Measurements from ENCODE around the gene PRCP. TPM values are rescaled to one million over a fixed set of nuclear protein-coding genes. Genes with fewer than 3 reads are reported as not detected.
"Not testable (repeated sequence)": the region's sequence is repeated elsewhere in the genome, so short reads cannot be mapped to it uniquely, and the experiment has no call there.

The PRCP gene
- total RNA-seq, 1 donor from 2014 or later, result 71.0 TPM

DNA sequence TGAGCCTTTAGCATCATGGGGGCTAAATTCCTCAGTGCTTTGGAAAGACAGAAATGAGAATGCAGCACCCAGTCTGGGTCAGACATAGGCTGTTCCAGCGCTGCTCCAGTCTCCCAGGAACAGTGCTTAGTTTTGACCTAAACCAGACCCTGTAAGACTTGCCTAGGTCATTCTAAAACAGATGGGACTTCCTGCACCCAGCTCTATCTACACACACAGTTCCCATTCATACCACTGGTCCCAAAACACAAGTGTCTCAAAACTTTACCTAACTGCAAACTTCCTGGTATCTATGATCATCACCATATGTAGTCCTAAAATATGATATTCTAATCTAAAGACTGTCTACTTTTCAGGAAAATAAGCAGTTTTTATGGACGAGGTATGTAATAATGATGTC is 37.9 kb downstream of the PRCP start:
- Histone ChIP-seq H3K36me3 (ENCODE audit: control insufficient read depth in 3 of 3, insufficient read depth in 3 of 3, low read length in 3 of 3) (no peaks in the 10 kb centered on the region), H3K9ac (ENCODE audit: low read depth in 1 of 3, low read length in 3 of 3) (no peak overlapping the region), H3K9me3 (ENCODE audit: control insufficient read depth in 3 of 3, low read length in 3 of 3) (no peaks in the 10 kb centered on the region), H3K4me1 (ENCODE audit: control insufficient read depth in 3 of 3, insufficient read depth in 3 of 3, low read length in 3 of 3) (peaks cover 0 to 5% (median 5%) of the 10 kb centered on the region in 3 donors), H3K27ac (ENCODE audit: low read depth, low read length) (no peak overlapping the region), H3K27me3 (ENCODE audit: control insufficient read depth in 3 of 3, insufficient read depth in 3 of 3, low read length in 3 of 3) (no peaks in the 10 kb centered on the region), H3K4me3 (ENCODE audit: low read length in 3 of 3) (no peak overlapping the region)

DNA sequence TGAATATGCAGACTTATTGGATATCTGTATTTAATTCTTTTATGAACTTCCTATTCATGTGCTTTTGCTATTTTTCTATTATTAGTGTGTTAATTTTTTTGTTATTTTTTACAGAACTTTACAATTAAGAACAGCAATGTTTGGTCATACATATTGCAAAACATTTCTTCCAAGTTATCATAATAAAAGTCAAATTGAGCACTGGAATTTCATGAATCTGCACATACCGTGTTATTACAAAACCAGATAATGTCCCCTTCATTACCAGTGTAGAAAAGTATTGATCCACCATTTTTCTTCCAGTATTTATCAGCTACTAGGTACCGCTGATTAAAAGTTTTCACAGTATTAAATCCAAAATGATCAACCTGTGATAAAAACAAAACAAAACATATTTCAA is 40.5 kb downstream of the PRCP start:
- Histone ChIP-seq H3K9ac (ENCODE audit: low read depth in 1 of 3, low read length in 3 of 3) (no peak overlapping the region), H3K27me3 (ENCODE audit: control insufficient read depth in 3 of 3, insufficient read depth in 3 of 3, low read length in 3 of 3) (no peaks in the 10 kb centered on the region), H3K4me1 (ENCODE audit: control insufficient read depth in 3 of 3, insufficient read depth in 3 of 3, low read length in 3 of 3) (peaks cover 0 to 5% (median 5%) of the 10 kb centered on the region in 3 donors), H3K9me3 (ENCODE audit: control insufficient read depth in 3 of 3, low read length in 3 of 3) (no peaks in the 10 kb centered on the region), H3K4me3 (ENCODE audit: low read length in 3 of 3) (no peak overlapping the region), H3K36me3 (ENCODE audit: control insufficient read depth in 3 of 3, insufficient read depth in 3 of 3, low read length in 3 of 3) (no peaks in the 10 kb centered on the region), H3K27ac (ENCODE audit: low read depth, low read length) (no peak overlapping the region)

DNA sequence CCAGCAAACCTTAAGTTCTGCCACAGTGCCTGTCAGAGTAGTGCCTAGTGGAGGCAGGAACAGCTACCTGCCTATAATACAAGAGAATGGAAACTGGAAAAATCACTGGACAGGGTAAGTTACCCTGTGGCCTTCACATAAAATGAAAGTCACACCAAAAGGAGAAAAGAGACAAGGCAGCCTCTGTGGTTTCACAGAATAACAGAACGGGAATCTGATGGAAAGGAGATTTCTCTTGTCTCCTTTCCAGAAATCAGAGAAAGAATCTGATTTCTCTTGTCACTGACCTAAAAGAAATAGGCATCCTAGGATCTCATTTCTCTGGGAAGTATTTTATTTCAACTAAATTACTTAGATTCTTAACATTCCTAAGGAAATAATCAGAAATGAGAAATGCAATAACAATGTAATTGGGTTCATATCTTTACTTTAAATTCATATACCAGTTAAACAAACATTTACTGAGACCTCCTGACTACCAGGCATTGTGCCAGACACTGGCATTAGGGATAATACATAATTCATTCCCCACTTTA is 41.6 kb downstream of the PRCP start:
- H3K9me3 ChIP-seq (ENCODE audit: control insufficient read depth in 3 of 3, low read length in 3 of 3), result no peaks in the 10 kb centered on the region
- no peak overlapping the region for H3K27ac ChIP-seq (ENCODE audit: low read depth, low read length)
- no peaks in the 10 kb centered on the region for H3K4me1 ChIP-seq (ENCODE audit: control insufficient read depth in 3 of 3, insufficient read depth in 3 of 3, low read length in 3 of 3)
- no peak overlapping the region for H3K9ac ChIP-seq (ENCODE audit: low read depth in 1 of 3, low read length in 3 of 3)
- H3K36me3 ChIP-seq (ENCODE audit: control insufficient read depth in 3 of 3, insufficient read depth in 3 of 3, low read length in 3 of 3), result no peaks in the 10 kb centered on the region
- no peaks in the 10 kb centered on the region for H3K27me3 ChIP-seq (ENCODE audit: control insufficient read depth in 3 of 3, insufficient read depth in 3 of 3, low read length in 3 of 3)
- H3K4me3 ChIP-seq (ENCODE audit: low read length in 3 of 3), result no peak overlapping the region

GRCh38 chr11:82858133-82858532 is 42.1 kb downstream of the PRCP start:
- H3K9me3 ChIP-seq (ENCODE audit: control insufficient read depth in 3 of 3, low read length in 3 of 3), result no peaks in the 10 kb centered on the region
- H3K27me3 ChIP-seq (ENCODE audit: control insufficient read depth in 3 of 3, insufficient read depth in 3 of 3, low read length in 3 of 3), result no peaks in the 10 kb centered on the region
- H3K27ac ChIP-seq (ENCODE audit: low read depth, low read length), result no peak overlapping the region
- H3K4me1 ChIP-seq (ENCODE audit: control insufficient read depth in 3 of 3, insufficient read depth in 3 of 3, low read length in 3 of 3), result no peaks in the 10 kb centered on the region
- H3K4me3 ChIP-seq (ENCODE audit: low read length in 3 of 3), result no peak overlapping the region
- H3K9ac ChIP-seq (ENCODE audit: low read depth in 1 of 3, low read length in 3 of 3), result no peak overlapping the region
- no peaks in the 10 kb centered on the region for H3K36me3 ChIP-seq (ENCODE audit: control insufficient read depth in 3 of 3, insufficient read depth in 3 of 3, low read length in 3 of 3)

- Histone ChIP-seq H3K9ac (ENCODE audit: low read depth in 1 of 3, low read length in 3 of 3) (no peak overlapping the region), H3K4me3 (ENCODE audit: low read length in 3 of 3) (no peak overlapping the region), H3K4me1 (ENCODE audit: control insufficient read depth in 3 of 3, insufficient read depth in 3 of 3, low read length in 3 of 3) (no peaks in the 10 kb centered on the region)
Observed at GRCh38 chr11:82857145-82857544, 43.1 kb downstream of the PRCP start.

DNA sequence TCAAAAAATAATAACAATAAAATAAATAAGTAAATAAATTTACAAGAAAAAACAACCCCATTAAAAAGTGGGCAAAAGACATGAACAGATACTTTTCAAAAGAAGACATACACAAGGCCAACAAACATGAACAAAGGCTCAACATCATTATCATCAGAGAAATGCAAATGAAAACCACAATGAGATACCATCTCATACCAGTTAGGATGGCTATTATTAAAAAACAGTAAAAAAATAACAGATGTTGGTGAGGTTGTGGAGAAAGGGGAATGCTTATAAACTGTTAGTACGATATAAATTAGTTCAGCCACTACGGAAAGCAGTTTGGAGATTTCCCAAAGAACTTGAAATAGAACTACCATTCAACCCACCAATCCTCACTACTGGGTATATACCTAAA is 44.6 kb downstream of the PRCP start:
- no peak overlapping the region for H3K27ac ChIP-seq (ENCODE audit: low read depth, low read length)
- no peak overlapping the region for H3K4me3 ChIP-seq (ENCODE audit: low read length in 3 of 3)
- H3K9me3 ChIP-seq (ENCODE audit: control insufficient read depth in 3 of 3, low read length in 3 of 3), result no peaks in the 10 kb centered on the region
- no peaks in the 10 kb centered on the region for H3K27me3 ChIP-seq (ENCODE audit: control insufficient read depth in 3 of 3, insufficient read depth in 3 of 3, low read length in 3 of 3)
- no peaks in the 10 kb centered on the region for H3K4me1 ChIP-seq (ENCODE audit: control insufficient read depth in 3 of 3, insufficient read depth in 3 of 3, low read length in 3 of 3)
- H3K9ac ChIP-seq (ENCODE audit: low read depth in 1 of 3, low read length in 3 of 3), result no peak overlapping the region
- H3K36me3 ChIP-seq (ENCODE audit: control insufficient read depth in 3 of 3, insufficient read depth in 3 of 3, low read length in 3 of 3), result no peaks in the 10 kb centered on the region

More at GRCh38 chr11:82857145-82857544, 43.1 kb downstream of the PRCP start:
- Histone ChIP-seq H3K27me3 (ENCODE audit: control insufficient read depth in 3 of 3, insufficient read depth in 3 of 3, low read length in 3 of 3) (no peaks in the 10 kb centered on the region), H3K9me3 (ENCODE audit: control insufficient read depth in 3 of 3, low read length in 3 of 3) (no peaks in the 10 kb centered on the region), H3K27ac (ENCODE audit: low read depth, low read length) (no peak overlapping the region), H3K36me3 (ENCODE audit: control insufficient read depth in 3 of 3, insufficient read depth in 3 of 3, low read length in 3 of 3) (no peaks in the 10 kb centered on the region)

DNA sequence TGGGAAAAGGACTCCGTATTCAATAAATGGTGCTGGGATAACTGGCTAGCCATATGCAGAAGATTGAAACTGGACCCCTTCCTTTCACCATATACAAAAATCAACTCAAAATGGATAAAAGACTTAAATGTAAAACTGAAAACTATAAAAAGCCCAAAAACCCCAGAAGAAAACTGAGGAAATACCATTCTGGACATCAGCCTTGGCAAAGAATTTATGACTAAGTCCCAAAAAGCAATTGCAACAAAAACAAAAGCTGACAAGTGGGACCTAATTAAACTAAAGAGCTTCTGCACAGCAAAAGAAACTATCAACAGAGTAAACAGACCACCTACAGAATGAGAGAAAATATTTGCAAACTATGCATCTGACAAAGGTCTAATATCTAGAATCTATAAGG is 45.3 kb downstream of the PRCP start:
- not testable (repeated sequence) for H3K9ac ChIP-seq (ENCODE audit: low read depth in 1 of 3, low read length in 3 of 3); H3K27ac ChIP-seq (ENCODE audit: low read depth, low read length); H3K36me3 ChIP-seq (ENCODE audit: control insufficient read depth in 3 of 3, insufficient read depth in 3 of 3, low read length in 3 of 3); H3K9me3 ChIP-seq (ENCODE audit: control insufficient read depth in 3 of 3, low read length in 3 of 3); H3K4me3 ChIP-seq (ENCODE audit: low read length in 3 of 3); H3K27me3 ChIP-seq (ENCODE audit: control insufficient read depth in 3 of 3, insufficient read depth in 3 of 3, low read length in 3 of 3); H3K4me1 ChIP-seq (ENCODE audit: control insufficient read depth in 3 of 3, insufficient read depth in 3 of 3, low read length in 3 of 3)

- Histone ChIP-seq H3K9ac (ENCODE audit: low read depth in 1 of 3, low read length in 3 of 3) (no peak overlapping the region), H3K4me1 (ENCODE audit: control insufficient read depth in 3 of 3, insufficient read depth in 3 of 3, low read length in 3 of 3) (no peaks in the 10 kb centered on the region), H3K27me3 (ENCODE audit: control insufficient read depth in 3 of 3, insufficient read depth in 3 of 3, low read length in 3 of 3) (no peaks in the 10 kb centered on the region), H3K4me3 (ENCODE audit: low read length in 3 of 3) (no peak overlapping the region), H3K27ac (ENCODE audit: low read depth, low read length) (no peak overlapping the region), H3K36me3 (ENCODE audit: control insufficient read depth in 3 of 3, insufficient read depth in 3 of 3, low read length in 3 of 3) (peaks cover 0 to 4% (median 0%) of the 10 kb centered on the region in 3 donors), H3K9me3 (ENCODE audit: control insufficient read depth in 3 of 3, low read length in 3 of 3) (no peaks in the 10 kb centered on the region)
Observed at GRCh38 chr11:82854242-82854641, 46.0 kb downstream of the PRCP start.

- Histone ChIP-seq H3K9ac (ENCODE audit: low read depth in 1 of 3, low read length in 3 of 3) (no peak overlapping the region), H3K27me3 (ENCODE audit: control insufficient read depth in 3 of 3, insufficient read depth in 3 of 3, low read length in 3 of 3) (no peaks in the 10 kb centered on the region)
Observed at GRCh38 chr11:82848829-82849228, 51.4 kb downstream of the PRCP start.

DNA sequence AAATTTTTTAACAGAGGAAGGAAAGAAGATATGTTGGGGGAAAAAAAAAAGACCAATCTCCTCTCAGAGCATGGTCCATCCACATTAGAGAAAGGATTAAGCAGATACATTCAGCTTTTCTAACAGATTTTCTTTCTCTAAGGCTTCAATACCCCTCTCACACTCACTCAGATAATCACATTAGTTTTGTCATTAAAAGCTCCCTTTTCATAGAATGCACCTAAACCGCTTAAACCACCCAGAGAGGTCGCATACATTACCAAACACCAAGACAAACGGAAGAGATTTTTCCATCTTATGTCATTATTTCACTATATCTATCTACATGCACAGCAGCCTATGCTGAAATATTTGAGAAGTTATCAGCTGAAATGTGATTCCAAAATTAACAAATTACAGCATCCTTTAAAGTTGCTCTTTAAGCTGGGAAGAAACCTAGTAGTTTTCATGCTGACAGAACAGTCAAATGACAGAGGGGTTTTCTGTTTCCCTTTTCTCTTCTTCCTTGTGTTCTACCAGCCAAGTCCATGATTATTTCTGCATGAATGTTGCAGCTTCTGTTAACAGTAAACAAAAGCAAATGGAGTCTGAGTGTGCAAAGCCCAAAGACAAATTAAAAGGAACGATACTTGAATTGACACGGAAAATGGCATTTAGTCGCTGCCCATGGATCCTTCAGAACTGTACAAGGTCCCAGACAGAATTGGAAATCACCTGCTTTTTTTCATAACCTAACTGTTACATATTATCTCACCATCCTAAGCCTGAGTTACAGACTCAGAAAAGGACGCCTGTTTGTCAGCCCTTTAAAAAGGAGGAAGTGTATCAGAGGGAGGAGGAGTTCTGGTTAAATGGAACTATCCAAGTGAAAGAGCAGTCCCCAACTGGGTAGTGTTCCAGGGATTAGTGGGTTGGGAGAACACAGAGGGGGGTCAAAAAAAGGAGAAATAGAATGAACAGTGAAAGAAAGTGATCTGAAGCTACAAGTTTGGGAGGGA is 54.6 kb downstream of the PRCP start:
- Histone ChIP-seq H3K27me3 (ENCODE audit: control insufficient read depth in 3 of 3, insufficient read depth in 3 of 3, low read length in 3 of 3) (no peaks in the 10 kb centered on the region), H3K9ac (ENCODE audit: low read depth in 1 of 3, low read length in 3 of 3) (no peak overlapping the region), H3K4me1 (ENCODE audit: control insufficient read depth in 3 of 3, insufficient read depth in 3 of 3, low read length in 3 of 3) (peaks cover 3 to 7% (median 7%) of the 10 kb centered on the region in 3 donors), H3K27ac (ENCODE audit: low read depth, low read length) (no peak overlapping the region), H3K36me3 (ENCODE audit: control insufficient read depth in 3 of 3, insufficient read depth in 3 of 3, low read length in 3 of 3) (peaks cover 0 to 13% (median 0%) of the 10 kb centered on the region in 3 donors), H3K4me3 (ENCODE audit: low read length in 3 of 3) (no peak overlapping the region), H3K9me3 (ENCODE audit: control insufficient read depth in 3 of 3, low read length in 3 of 3) (no peaks in the 10 kb centered on the region)

More at GRCh38 chr11:82848829-82849228, 51.4 kb downstream of the PRCP start:
- Histone ChIP-seq H3K36me3 (ENCODE audit: control insufficient read depth in 3 of 3, insufficient read depth in 3 of 3, low read length in 3 of 3) (peaks cover 0 to 13% (median 0%) of the 10 kb centered on the region in 3 donors), H3K9me3 (ENCODE audit: control insufficient read depth in 3 of 3, low read length in 3 of 3) (no peaks in the 10 kb centered on the region), H3K4me3 (ENCODE audit: low read length in 3 of 3) (no peak overlapping the region), H3K27ac (ENCODE audit: low read depth, low read length) (no peak overlapping the region), H3K4me1 (ENCODE audit: control insufficient read depth in 3 of 3, insufficient read depth in 3 of 3, low read length in 3 of 3) (no peaks in the 10 kb centered on the region)

Measured in skeletal muscle tissue (tissue), 4 donors.